HG03095 (cell line): ENCODE results near the gene UGT8.
A peak's percentile ranks its signal among the peaks of the same experiment; 100 is the strongest.
"Not testable (repeated sequence)": the region's sequence is repeated elsewhere in the genome, so short reads cannot be mapped to it uniquely, and the experiment has no call there.

ENCODE experiments used
- ATAC-seq: cut with Tn5 transposase; IDR thresholded peaks from one replicate; pipeline ENCODE4 v1.9.1; 2021; ENCODE audit warnings: moderate library complexity; ENCODE audit not compliant: unreplicated experiment

The UGT8 gene

GRCh38 chr4:114603497-114603896 lies 4.9 kb downstream of the UGT8 start:
- ATAC-seq: peak; percentile 94

- no peak for ATAC-seq
These were observed 7.6 kb downstream of the UGT8 start for GRCh38 chr4:114606245-114606644.

GRCh38 chr4:114607056-114607455 lies 8.4 kb downstream of the UGT8 start:
- ATAC-seq: no peak

- ATAC-seq: no peak
These were observed 15.0 kb downstream of the UGT8 start for GRCh38 chr4:114613560-114613959.

GRCh38 chr4:114615435-114615834 lies 16.8 kb downstream of the UGT8 start:
- no peak for ATAC-seq

- not testable (repeated sequence) for ATAC-seq
These were observed 17.4 kb downstream of the UGT8 start for GRCh38 chr4:114616036-114616435.

GRCh38 chr4:114626196-114626595 lies 27.6 kb downstream of the UGT8 start:
- ATAC-seq: no peak

- no peak for ATAC-seq
These were observed 37.8 kb downstream of the UGT8 start for GRCh38 chr4:114636192-114636935.

- no peak for ATAC-seq
These were observed 43.7 kb downstream of the UGT8 start for GRCh38 chr4:114642173-114642780.

GRCh38 chr4:114649908-114650307 lies 51.3 kb downstream of the UGT8 start:
- no peak for ATAC-seq

- ATAC-seq: no peak
These were observed 55.1 kb downstream of the UGT8 start for GRCh38 chr4:114653675-114654074.

- ATAC-seq: no peak
These were observed 56.0 kb downstream of the UGT8 start for GRCh38 chr4:114654592-114654991.

GRCh38 chr4:114658179-114658578 lies 59.6 kb downstream of the UGT8 start:
- no peak for ATAC-seq

GRCh38 chr4:114658776-114659175 lies 60.2 kb downstream of the UGT8 start:
- no peak for ATAC-seq

- peak; percentile 97 for ATAC-seq
These were observed 60.9 kb downstream of the UGT8 start for GRCh38 chr4:114659386-114660008.

- no peak for ATAC-seq
These were observed 64.5 kb downstream of the UGT8 start for GRCh38 chr4:114663083-114663482.

- ATAC-seq: no peak
These were observed 70.0 kb downstream of the UGT8 start for GRCh38 chr4:114668577-114668976.

- peak; percentile 57 for ATAC-seq
These were observed 72.1 kb downstream of the UGT8 start for GRCh38 chr4:114670733-114671132.

GRCh38 chr4:114673306-114673705 lies 74.7 kb downstream of the UGT8 start:
- ATAC-seq: no peak

GRCh38 chr4:114674080-114674479 lies 75.5 kb downstream of the UGT8 start:
- no peak for ATAC-seq

- no peak for ATAC-seq
These were observed 78.9 kb downstream of the UGT8 start for GRCh38 chr4:114677346-114677979.

- no peak for ATAC-seq
These were observed 85.9 kb downstream of the UGT8 start for GRCh38 chr4:114684462-114684861.
